Prostate gland (tissue), 2 donors: ENCODE results near the gene VPS9D1. TPM values are rescaled to one million over a fixed set of nuclear protein-coding genes. Genes with fewer than 3 reads are reported as not detected.
A peak's percentile ranks its signal among the peaks of the same experiment; 100 is the strongest.
"Not testable (repeated sequence)": the region's sequence is repeated elsewhere in the genome, so short reads cannot be mapped to it uniquely, and the experiment has no call there.

ENCODE experiments used
- DNase-seq: peaks from one replicate; pipeline ENCODE4 v3.0.0-alpha.2; 2019; ENCODE audit warnings: low spot score
- H3K27ac ChIP-seq, 2 donors: fragments of 200-600 bp; sonication (generic); 2 replicates each; pipeline ENCODE4 v1.5.1; 2017 to 2019
- H3K27me3 ChIP-seq: fragments of 200-600 bp; sonication (generic); replicated peaks from 2 replicates; pipeline ENCODE4 v1.5.1; 2019; ENCODE audit not compliant: insufficient read depth
- H3K36me3 ChIP-seq, 2 donors: fragments of 200-600 bp; sonication (generic); 1 replicate in 1 of 2; 2 replicates in 1 of 2; pipeline versions ENCODE4 v1.5.1 to v1.8.1; 2017 to 2019
- H3K4me1 ChIP-seq: fragments of 200-600 bp; sonication (generic); replicated peaks from 2 replicates; pipeline ENCODE4 v1.5.1; 2019
- H3K4me3 ChIP-seq, 2 donors: fragments of 200-600 bp; sonication (generic); 2 replicates each; pipeline ENCODE4 v1.5.1; 2017 to 2019
- H3K9me3 ChIP-seq: fragments of 200-600 bp; sonication (generic); 2 replicates; pipeline ENCODE4 v1.5.1; 2017
- POLR2A ChIP-seq: fragments of 450-650 bp; IDR thresholded peaks from one replicate; pipeline ENCODE4 v1.6.1; 2016; ENCODE audit warnings: antibody characterized with exemption, mild to moderate bottlenecking
- POLR2AphosphoS5 ChIP-seq: sonication (generic); formaldehyde crosslinking; IDR thresholded peaks from one replicate; pipeline ENCODE4 v1.6.1; 2017; ENCODE audit warnings: antibody characterized with exemption
- WGBS: methylation state at CpG from one replicate; pipeline ENCODE4 v1.1.5; 2018; 5-methylcytosine and 5-hydroxymethylcytosine counted together
- intact Hi-C: fragments of 100-400 bp; cut with DNase I; formaldehyde crosslinking; loops from one replicate; pipeline ENCODE4 v1.14.2; 2022
- total RNA-seq, 2 donors: library from RNA; depleted of rRNA; stranded (reverse); fragments of >200 nt; gene quantifications; one replicate each; pipeline ENCODE4 v1.1.0, GENCODE V29; 2016
- TF ChIP-seq, protein P1 (sequence below), 4 experiments: fragments of 200-600 bp in 2 of 4; fragments of 450-650 bp in 2 of 4; sonication (generic) in 2 of 4; IDR thresholded peaks; 1 replicate in 3 of 4; 2 replicates in 1 of 4; pipeline ENCODE4 v1.5.1; 2016 to 2019; ENCODE audit warnings: antibody characterized with exemption in 4 of 4, mild to moderate bottlenecking in 2 of 4, moderate library complexity in 2 of 4

The VPS9D1 gene
- total RNA-seq, 2 donors from 2014 or later: 8.5 to 16.0 TPM

DNA sequence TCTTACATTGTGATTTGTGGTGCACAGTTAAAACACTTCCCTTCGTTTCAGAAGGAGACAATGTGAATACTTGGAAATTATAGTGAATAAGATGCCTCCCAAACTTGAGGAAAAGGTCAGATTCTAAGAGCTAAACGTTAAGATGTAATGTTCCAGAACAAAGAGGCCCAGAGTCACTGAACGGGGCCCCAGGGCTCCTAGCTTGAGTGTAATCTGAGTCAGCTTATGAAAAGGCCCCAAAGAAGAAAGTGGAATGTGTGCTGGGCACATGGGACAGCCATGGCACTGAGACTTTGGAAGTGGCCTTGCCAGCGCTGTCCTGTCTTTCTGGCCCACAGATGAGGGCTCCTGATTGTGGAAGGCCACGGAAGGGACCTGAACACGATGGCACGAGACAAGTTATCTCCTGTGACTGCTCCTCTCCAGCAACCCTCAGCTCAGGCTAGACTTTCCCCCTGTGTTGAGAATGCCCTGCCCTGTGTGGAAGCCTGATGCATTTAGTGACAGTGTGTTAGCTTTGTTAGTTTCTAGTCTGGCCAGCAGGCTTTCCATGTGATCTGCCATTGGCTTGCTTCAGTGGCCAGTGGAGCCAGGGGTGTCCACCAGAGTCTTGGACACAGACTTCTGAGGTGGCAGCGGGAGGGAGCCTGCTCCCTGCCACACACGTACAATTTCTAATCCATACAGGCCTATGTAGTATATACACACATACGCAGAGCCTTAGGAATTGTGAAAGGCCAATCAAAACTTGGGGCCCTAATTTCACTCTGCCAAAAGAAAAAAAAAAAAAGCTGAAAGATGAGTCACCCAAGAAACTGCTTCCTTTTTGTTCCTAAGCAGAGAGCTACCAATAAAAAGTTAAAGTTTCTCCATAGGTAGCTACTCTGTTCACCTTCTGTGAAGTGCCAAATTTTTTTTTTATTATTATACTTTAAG, 49.9 kb downstream of the VPS9D1 start:
- H3K36me3 ChIP-seq: no peaks in the 10 kb centered on the region

DNA sequence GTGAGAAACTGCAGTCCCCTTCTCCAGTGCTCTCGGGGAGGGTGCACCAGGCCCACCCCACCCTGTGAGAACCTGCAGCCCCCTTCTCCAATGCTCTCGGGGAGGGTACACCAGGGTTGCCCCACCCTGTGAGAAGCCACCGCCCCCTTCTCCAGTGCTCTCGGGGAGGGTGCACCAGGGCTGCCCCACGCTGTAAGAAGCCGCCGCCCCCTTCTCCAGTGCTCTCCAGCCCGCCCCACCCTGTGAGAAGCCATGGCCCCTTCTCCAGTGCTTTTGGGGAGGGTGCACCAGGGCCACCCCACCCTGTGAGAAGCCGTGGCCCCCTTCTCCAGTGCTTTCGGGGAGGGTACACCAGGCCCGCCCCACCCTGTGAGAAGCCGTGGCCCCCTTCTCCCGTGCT, 50.9 kb downstream of the VPS9D1 start:
- Histone ChIP-seq H3K4me1 (no peaks in the 10 kb centered on the region), H3K27me3 (no peaks in the 10 kb centered on the region), H3K4me3 (no peak overlapping the region), H3K9me3 (no peaks in the 10 kb centered on the region), H3K36me3 (no peaks in the 10 kb centered on the region), H3K27ac (no peak overlapping the region)
- intact Hi-C loops: no loop called here
- 84% methylated on average over 12 of the region's 13 CpGs for WGBS
- DNase-seq: no peak
- TF ChIP-seq POLR2AphosphoS5: no peak
- TF ChIP-seq, protein P1, sequence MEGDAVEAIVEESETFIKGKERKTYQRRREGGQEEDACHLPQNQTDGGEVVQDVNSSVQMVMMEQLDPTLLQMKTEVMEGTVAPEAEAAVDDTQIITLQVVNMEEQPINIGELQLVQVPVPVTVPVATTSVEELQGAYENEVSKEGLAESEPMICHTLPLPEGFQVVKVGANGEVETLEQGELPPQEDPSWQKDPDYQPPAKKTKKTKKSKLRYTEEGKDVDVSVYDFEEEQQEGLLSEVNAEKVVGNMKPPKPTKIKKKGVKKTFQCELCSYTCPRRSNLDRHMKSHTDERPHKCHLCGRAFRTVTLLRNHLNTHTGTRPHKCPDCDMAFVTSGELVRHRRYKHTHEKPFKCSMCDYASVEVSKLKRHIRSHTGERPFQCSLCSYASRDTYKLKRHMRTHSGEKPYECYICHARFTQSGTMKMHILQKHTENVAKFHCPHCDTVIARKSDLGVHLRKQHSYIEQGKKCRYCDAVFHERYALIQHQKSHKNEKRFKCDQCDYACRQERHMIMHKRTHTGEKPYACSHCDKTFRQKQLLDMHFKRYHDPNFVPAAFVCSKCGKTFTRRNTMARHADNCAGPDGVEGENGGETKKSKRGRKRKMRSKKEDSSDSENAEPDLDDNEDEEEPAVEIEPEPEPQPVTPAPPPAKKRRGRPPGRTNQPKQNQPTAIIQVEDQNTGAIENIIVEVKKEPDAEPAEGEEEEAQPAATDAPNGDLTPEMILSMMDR (IDR thresholded peaks at IDR 0.05): no peak
- TF ChIP-seq POLR2A: no peak

More for the DNA sequence above, 49.9 kb downstream of the VPS9D1 start:
- no peaks in the 10 kb centered on the region for H3K27me3 ChIP-seq
- H3K4me1 ChIP-seq: no peaks in the 10 kb centered on the region
- intact Hi-C loops: no loop called here
- no peak for DNase-seq
- no peak overlapping the region for H3K27ac ChIP-seq
- TF ChIP-seq, protein P1 (IDR thresholded peaks at IDR 0.05): no peak
- 81% methylated on average over 10 of the region's 10 CpGs for WGBS
- no peaks in the 10 kb centered on the region for H3K9me3 ChIP-seq
- H3K4me3 ChIP-seq: no peak overlapping the region

DNA sequence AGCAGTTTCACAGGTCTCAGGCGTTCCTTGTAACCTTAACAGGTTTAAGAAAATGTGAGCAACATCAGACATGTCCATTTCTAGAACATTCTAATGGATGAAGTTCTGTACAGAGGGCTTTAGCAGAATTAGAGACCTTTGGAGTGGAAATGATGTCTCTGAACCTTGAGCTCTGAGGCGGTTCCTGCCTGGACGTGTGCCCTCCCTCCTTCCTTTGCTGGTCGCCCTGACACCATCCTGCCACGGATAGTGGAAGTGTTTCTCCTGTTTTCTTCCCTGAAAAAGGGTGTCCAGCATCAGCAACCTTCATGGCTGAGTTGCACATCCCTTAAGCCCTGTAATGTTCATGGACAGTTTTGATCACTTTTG, 51.9 kb downstream of the VPS9D1 start:
- H3K4me3 ChIP-seq: peak overlapping the region; percentile 7 to 19
- 41% methylated on average over 5 of the region's 5 CpGs for WGBS
- TF ChIP-seq POLR2A (no peak), POLR2AphosphoS5 (no peak)
- TF ChIP-seq, protein P1 (IDR thresholded peaks at IDR 0.05): no peak

DNA sequence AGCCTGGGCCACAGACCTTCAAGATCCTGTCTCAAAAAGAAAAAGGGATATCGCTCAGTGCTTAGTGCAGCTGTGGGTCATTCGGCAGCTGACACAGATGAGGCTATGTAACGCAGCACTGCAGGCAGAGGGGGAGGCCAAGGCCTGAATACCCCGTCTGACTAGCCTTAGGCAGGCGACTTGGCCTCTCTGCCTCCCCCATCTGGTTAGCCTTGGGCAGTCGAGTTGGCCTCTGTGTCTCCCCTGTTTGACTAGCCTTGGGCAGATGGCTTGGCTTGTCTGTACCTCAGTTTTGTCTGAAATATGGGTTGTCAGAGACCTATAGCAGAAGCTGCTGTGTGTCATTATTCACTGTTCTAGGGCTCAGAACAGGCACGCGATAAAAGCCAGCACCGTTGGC, 53.1 kb downstream of the VPS9D1 start:
- H3K9me3 ChIP-seq: no peaks in the 10 kb centered on the region
- H3K27me3 ChIP-seq: no peaks in the 10 kb centered on the region
- H3K36me3 ChIP-seq: no peaks in the 10 kb centered on the region
- H3K4me3 ChIP-seq: no peak overlapping the region
- DNase-seq: no peak
- no peaks in the 10 kb centered on the region for H3K4me1 ChIP-seq
- intact Hi-C loops: no loop called here
- no peak overlapping the region for H3K27ac ChIP-seq
- 79% methylated on average over 9 of the region's 9 CpGs for WGBS
- no peak for TF ChIP-seq POLR2A
- TF ChIP-seq, protein P1 (IDR thresholded peaks at IDR 0.05): no peak
- no peak for TF ChIP-seq POLR2AphosphoS5

More for the DNA sequence above, 51.9 kb downstream of the VPS9D1 start:
- DNase-seq: no peak
- Histone ChIP-seq H3K36me3 (no peaks in the 10 kb centered on the region), H3K27ac (peak overlapping the region in 1 of 2 donors; percentile 34), H3K4me1 (no peaks in the 10 kb centered on the region), H3K27me3 (no peaks in the 10 kb centered on the region), H3K9me3 (no peaks in the 10 kb centered on the region)
- intact Hi-C loops: no loop called here

DNA sequence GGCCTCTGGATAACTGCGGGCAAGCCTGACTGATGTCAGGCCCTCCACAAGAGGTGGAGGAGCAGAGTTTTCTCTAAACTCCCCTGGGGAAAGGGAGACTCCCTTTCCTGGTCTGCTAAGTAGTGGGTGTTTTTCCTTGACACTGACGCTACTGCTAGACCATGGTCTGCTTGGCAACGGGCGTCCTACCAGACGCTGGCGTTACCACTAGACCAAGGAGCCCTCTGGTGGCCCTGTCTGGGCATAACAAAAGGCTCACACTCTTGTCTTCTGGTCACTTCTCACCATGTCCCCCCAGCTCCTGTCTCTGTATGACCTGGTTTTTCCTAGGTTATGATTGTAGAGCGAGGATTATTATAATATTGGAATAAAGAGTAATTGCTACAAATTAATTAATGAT, 53.7 kb downstream of the VPS9D1 start:
- DNase-seq, H3K27ac ChIP-seq, H3K9me3 ChIP-seq, intact Hi-C loops, H3K27me3 ChIP-seq, H3K36me3 ChIP-seq, H3K4me3 ChIP-seq, H3K4me1 ChIP-seq: not testable (repeated sequence)
- 69% methylated on average over 7 of the region's 7 CpGs for WGBS

DNA sequence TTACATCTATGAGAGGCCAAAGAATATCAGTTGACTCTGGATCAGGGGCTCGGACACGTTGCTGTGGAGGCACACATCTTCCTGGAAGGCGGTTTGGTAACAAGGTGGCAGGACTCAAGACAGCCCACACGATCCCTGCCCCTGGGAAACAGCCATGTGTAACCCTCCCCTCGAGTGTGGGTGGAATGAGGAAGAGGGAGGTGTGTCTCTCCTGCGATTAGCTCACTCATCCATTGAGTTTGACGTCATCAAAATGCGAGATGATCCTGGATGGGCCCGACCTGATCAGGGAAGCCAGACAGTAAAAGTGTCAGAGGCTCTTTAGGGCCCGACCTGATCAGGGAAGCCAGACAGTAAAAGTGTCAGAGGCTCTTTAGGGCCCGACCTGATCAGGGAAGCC, 56.5 kb downstream of the VPS9D1 start:
- H3K27me3 ChIP-seq, DNase-seq, H3K9me3 ChIP-seq, H3K27ac ChIP-seq, intact Hi-C loops, H3K36me3 ChIP-seq, H3K4me1 ChIP-seq, H3K4me3 ChIP-seq: not testable (repeated sequence)
- WGBS: 56% methylated on average over 11 of the region's 11 CpGs
